Adrenal gland (tissue), 12 donors: ENCODE measurements around the gene STK38. TPM values are rescaled to one million over a fixed set of nuclear protein-coding genes. Genes with fewer than 3 reads are reported as not detected.

Source experiments
- DNase-seq, 7 donors: peaks; one replicate each; pipeline ENCODE4 v3.0.0-alpha.2; 2019 to 2020
- H3K27ac ChIP-seq, 5 donors: fragments of 200-600 bp; sonication (generic) in 4 of 5; 1 replicate in 3 of 5; 2 replicates in 2 of 5; pipeline versions ENCODE4 v1.5.1 to v1.8.0; 2016 to 2020; ENCODE audit warnings: mild to moderate bottlenecking in 1 of 5
- H3K27me3 ChIP-seq: fragments of 200-600 bp; 2 replicates; pipeline ENCODE4 v1.8.0; 2021
- H3K36me3 ChIP-seq, 2 donors: fragments of 200-600 bp; replicated peaks in 1 of 2; 1 replicate in 1 of 2; 2 replicates in 1 of 2; pipeline versions ENCODE4 v1.5.1 to v1.8.0; 2018 to 2022
- H3K4me1 ChIP-seq, 2 donors: fragments of 200-600 bp; replicated peaks in 1 of 2; 1 replicate in 1 of 2; 2 replicates in 1 of 2; pipeline versions ENCODE4 v1.5.1 to v1.8.0; 2018 to 2021
- H3K4me3 ChIP-seq, 4 donors: fragments of 200-600 bp; sonication (generic) in 3 of 4; one replicate each; pipeline ENCODE4 v1.5.1; 2016 to 2018
- H3K9me3 ChIP-seq, 3 donors: fragments of 200-600 bp; sonication (generic) in 1 of 3; replicated peaks in 1 of 3; 1 replicate in 2 of 3; 2 replicates in 1 of 3; pipeline versions ENCODE4 v1.5.1 to v1.8.0; 2016 to 2021
- POLR2A ChIP-seq, 2 donors: fragments of 450-650 bp; IDR thresholded peaks; one replicate each; pipeline ENCODE4 v1.6.1; 2017; ENCODE audit warnings: antibody characterized with exemption in 2 of 2, mild to moderate bottlenecking in 2 of 2, moderate library complexity in 1 of 2
- WGBS, 4 donors: extraction: QIAGEN DNeasy Blood & Tissue Kit in 2 of 4; methylation state at CpG; one replicate each; pipeline versions ENCODE4 v1.1.5 to v1.1.7; 2013 to 2017; 5-methylcytosine and 5-hydroxymethylcytosine counted together
- intact Hi-C, 2 donors: fragments of 100-400 bp; cut with DNase I; formaldehyde crosslinking; loops; one replicate each; pipeline versions ENCODE4 v1.14.1 to v1.15.0; 2022 to 2023
- polyA plus RNA-seq, 3 donors: library from polyadenylated mRNA; stranded (reverse); fragments of 200-250 nt in 2 of 3; fragments of 350-450 nt in 1 of 3; fragmentation: Illumina TruSeq in 1 of 3; extraction: RNeasy Lipid Tissue Mini Kit (QIAGEN cat#74804) in 1 of 3; gene quantifications; one replicate each; pipeline ENCODE4 v1.2.3, GENCODE V29; 2013 to 2014
- total RNA-seq, 9 donors: library from RNA; depleted of rRNA in 4 of 9; stranded (reverse); fragments of >200 nt in 4 of 9; fragments of 120-200 nt in 1 of 9; fragmentation: NEBNext Ultra II Directional in 1 of 9; extraction: Animal tissue kit (Norgen Biotek cat#: 25700) in 1 of 9; gene quantifications; one replicate each; pipeline versions ENCODE4 v1.1.0 to v1.2.4, GENCODE V29; 2013 to 2023
- TF ChIP-seq, protein P1 (sequence below), 6 experiments: fragments of 450-650 bp in 4 of 6; fragments of 200-600 bp in 2 of 6; sonication (generic) in 1 of 6; IDR thresholded peaks; 1 replicate in 5 of 6; 2 replicates in 1 of 6; pipeline versions ENCODE4 v1.5.1 to v1.8.0; 2016 to 2021; ENCODE audit warnings: antibody characterized with exemption in 6 of 6, mild to moderate bottlenecking in 2 of 6, moderate library complexity in 1 of 6
- donor health status: healthy with polysubstance abuse.
- donor health status: Bipolar disorder and iron deficiency.
- donor health status: DM: yes; HTN: yes; CAD: no.
- donor health status: DM: no; HTN: no; CAD: no.
- donor health status: DM: no; HTN: no; CAD: no.
- donor health status: DM: yes; HTN: yes; CAD: no.

The STK38 gene
- total and polyA plus RNA-seq, 12 donors, result 7.4 to 21.3 (median 13.2) TPM

DNA sequence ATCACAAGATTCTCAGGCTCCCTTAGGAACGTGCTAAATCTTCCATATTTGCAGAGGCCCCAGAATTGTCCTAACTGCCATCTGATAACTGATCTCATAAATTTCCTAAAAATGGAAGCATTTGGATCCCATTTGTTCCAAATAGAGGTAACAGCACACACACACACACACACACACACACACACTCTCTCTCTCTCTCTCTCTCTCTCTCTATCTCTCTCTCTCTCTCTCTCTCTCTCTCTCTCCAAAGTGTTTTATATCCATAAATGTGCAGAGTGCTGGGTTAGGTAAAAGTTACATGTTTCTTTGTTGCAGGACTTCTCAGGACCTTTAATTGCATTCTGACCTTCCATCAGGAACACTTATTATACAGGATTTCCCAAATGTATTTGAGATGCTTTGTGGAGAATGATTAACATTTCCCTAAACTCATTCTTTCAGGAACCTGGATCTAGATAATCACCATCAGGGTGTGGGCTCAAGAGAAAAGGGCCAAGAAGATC lies 8.5 kb upstream of the STK38 start:
- Histone ChIP-seq H3K4me1 (no peaks in the 10 kb centered on the region), H3K27ac (no peak overlapping the region), H3K27me3 (no peaks in the 10 kb centered on the region), H3K4me3 (no peak overlapping the region), H3K36me3 (no peaks in the 10 kb centered on the region), H3K9me3 (no peaks in the 10 kb centered on the region)
- TF ChIP-seq POLR2A (IDR thresholded peaks at IDR 0.05), result no peak
- TF ChIP-seq, protein P1, sequence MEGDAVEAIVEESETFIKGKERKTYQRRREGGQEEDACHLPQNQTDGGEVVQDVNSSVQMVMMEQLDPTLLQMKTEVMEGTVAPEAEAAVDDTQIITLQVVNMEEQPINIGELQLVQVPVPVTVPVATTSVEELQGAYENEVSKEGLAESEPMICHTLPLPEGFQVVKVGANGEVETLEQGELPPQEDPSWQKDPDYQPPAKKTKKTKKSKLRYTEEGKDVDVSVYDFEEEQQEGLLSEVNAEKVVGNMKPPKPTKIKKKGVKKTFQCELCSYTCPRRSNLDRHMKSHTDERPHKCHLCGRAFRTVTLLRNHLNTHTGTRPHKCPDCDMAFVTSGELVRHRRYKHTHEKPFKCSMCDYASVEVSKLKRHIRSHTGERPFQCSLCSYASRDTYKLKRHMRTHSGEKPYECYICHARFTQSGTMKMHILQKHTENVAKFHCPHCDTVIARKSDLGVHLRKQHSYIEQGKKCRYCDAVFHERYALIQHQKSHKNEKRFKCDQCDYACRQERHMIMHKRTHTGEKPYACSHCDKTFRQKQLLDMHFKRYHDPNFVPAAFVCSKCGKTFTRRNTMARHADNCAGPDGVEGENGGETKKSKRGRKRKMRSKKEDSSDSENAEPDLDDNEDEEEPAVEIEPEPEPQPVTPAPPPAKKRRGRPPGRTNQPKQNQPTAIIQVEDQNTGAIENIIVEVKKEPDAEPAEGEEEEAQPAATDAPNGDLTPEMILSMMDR (IDR thresholded peaks at IDR 0.05), result no peak
- intact Hi-C loops, result no loop called here
- WGBS, 4 donors, result 72 to 83% (median 77%) methylated on average over 1 of the region's 1 CpG
- DNase-seq, result no peak

DNA sequence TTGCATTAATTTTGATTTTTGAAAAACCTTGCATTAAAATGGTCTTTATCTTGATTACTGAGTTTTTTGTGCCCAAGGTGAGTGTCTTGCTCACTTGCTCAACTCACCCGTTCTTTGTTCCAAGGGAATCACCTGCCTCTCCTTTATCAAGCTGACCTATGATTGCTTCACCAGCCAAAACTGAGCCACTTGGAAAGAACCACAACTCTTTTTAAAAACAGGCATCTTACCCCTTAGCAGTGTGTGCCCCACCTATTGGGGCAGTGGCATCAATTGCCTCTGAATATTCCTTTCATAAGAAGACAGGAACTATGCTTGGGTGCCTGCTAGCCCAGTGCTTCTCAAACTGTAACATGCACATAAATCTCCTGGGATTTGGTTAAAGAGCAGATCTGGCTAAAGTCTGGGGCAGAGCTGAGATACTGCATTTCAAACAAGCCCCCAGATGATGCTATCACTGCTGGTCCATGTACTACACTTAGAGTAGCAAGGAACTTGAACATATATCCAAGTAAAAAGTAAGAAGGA lies 3.3 kb upstream of the STK38 start:
- no peak for TF ChIP-seq POLR2A (IDR thresholded peaks at IDR 0.05)
- TF ChIP-seq, protein P1 (IDR thresholded peaks at IDR 0.05), result no peak
- intact Hi-C loops, result no loop called here
- no peak overlapping the region for H3K27ac ChIP-seq

GRCh38 chr6:36548401-36548743 lies 1.1 kb upstream of the STK38 start:
- WGBS, 4 donors, result 73 to 88% (median 83%) methylated on average over 2 of the region's 2 CpGs
- no peaks in the 10 kb centered on the region for H3K9me3 ChIP-seq
- intact Hi-C loops, result loop anchor here (10.0 kb wide), 1 partner anchor 46 kb away; the partner anchor contains the start of gene SRSF3 (in 2 of the 2)

More for the DNA sequence above, 3.3 kb upstream of the STK38 start:
- Histone ChIP-seq H3K27me3 (no peaks in the 10 kb centered on the region), H3K4me3 (no peak overlapping the region), H3K36me3 (no peaks in the 10 kb centered on the region), H3K4me1 (peaks cover 6 to 8% of the 10 kb centered on the region in 2 donors), H3K9me3 (no peaks in the 10 kb centered on the region)
- DNase-seq, result no peak
- WGBS, 4 donors, result 60 to 88% (median 74%) methylated on average over 1 of the region's 1 CpG

GRCh38 chr6:36547646-36548400 lies 544 bp upstream of the STK38 start:
- H3K36me3 ChIP-seq, result no peaks in the 10 kb centered on the region
- no peaks in the 10 kb centered on the region for H3K9me3 ChIP-seq
- peak in 1 of 7 donors; percentile 23 for DNase-seq
- H3K27ac ChIP-seq, result peak overlapping the region in 3 of 5 donors; percentile 33 to 96 (median 82)
- peaks cover 16 to 27% of the 10 kb centered on the region in 2 donors for H3K4me1 ChIP-seq
- peak overlapping the region in 1 of 4 donors; percentile 89 for H3K4me3 ChIP-seq
- intact Hi-C loops, result loop anchor here (10.0 kb wide), 1 partner anchor 47 kb away; the partner anchor contains the start of gene SRSF3 (in 2 of the 2)
- H3K27me3 ChIP-seq, result no peaks in the 10 kb centered on the region
- WGBS, 4 donors, result 60 to 66% (median 61%) methylated on average over 12 to 13 of the region's 13 CpGs
- TF ChIP-seq, protein P1 (IDR thresholded peaks at IDR 0.05), result no peak
- no peak for TF ChIP-seq POLR2A (IDR thresholded peaks at IDR 0.05)

More at GRCh38 chr6:36548401-36548743, 1.1 kb upstream of the STK38 start:
- no peaks in the 10 kb centered on the region for H3K27me3 ChIP-seq
- no peaks in the 10 kb centered on the region for H3K36me3 ChIP-seq
- DNase-seq, result no peak
- TF ChIP-seq POLR2A (IDR thresholded peaks at IDR 0.05), result no peak
- TF ChIP-seq, protein P1 (IDR thresholded peaks at IDR 0.05), result no peak
- peaks cover 16 to 27% of the 10 kb centered on the region in 2 donors for H3K4me1 ChIP-seq
- H3K27ac ChIP-seq, result no peak overlapping the region
- no peak overlapping the region for H3K4me3 ChIP-seq
